ENCODE data around the gene MAGOH.

GRCh38 chr1:53238197-53239155 lies at the start of gene MAGOH:
- TF ChIP-seq CTCF (conservative IDR thresholded peaks at IDR 0.05) (no peak), EZH2 (IDR thresholded peaks at IDR 0.05; ENCODE audit: low read depth) (no peak)
